GM18505 (cell line): ENCODE measurements around the gene SEL1L.
"Not testable (repeated sequence)": the region's sequence is repeated elsewhere in the genome, so short reads cannot be mapped to it uniquely, and the experiment has no call there.

Experiments
- ATAC-seq: cut with Tn5 transposase; IDR thresholded peaks from one replicate; pipeline ENCODE4 v1.9.1; 2021; ENCODE audit not compliant: unreplicated experiment
- POLR2A ChIP-seq: IDR thresholded peaks from 4 replicates; pipeline ENCODE4 v1.6.1; 2011; ENCODE audit warnings: borderline replicate concordance; ENCODE audit not compliant: insufficient read depth, insufficient read length; ENCODE audit errors: extremely low read depth

The SEL1L gene

GRCh38 chr14:81516986-81517797, 16.5 kb downstream of the SEL1L start:
- no peak for ATAC-seq
- TF ChIP-seq POLR2A = no peak

- not testable (repeated sequence) for ATAC-seq
Observed at GRCh38 chr14:81515927-81516326, 17.7 kb downstream of the SEL1L start.

DNA sequence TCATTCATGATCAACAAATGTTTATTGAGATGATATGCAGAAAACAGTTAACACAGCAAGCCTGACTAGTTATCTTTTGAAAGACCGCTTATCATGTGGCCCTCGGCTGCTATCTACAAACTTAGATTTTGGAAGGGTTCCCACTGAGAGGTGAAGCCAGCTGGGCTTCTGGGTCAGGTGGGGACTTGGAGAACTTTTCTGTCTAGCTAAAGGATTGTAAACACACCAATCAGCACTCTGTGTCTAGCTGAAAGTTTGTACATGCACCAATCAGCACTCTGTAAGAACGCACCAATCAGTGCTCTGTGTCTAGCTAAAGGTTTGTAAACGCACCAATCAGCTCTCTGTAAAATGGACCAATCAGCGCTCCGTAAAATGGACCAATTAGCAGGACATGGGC, 20.8 kb downstream of the SEL1L start:
- ATAC-seq = not testable (repeated sequence)

DNA sequence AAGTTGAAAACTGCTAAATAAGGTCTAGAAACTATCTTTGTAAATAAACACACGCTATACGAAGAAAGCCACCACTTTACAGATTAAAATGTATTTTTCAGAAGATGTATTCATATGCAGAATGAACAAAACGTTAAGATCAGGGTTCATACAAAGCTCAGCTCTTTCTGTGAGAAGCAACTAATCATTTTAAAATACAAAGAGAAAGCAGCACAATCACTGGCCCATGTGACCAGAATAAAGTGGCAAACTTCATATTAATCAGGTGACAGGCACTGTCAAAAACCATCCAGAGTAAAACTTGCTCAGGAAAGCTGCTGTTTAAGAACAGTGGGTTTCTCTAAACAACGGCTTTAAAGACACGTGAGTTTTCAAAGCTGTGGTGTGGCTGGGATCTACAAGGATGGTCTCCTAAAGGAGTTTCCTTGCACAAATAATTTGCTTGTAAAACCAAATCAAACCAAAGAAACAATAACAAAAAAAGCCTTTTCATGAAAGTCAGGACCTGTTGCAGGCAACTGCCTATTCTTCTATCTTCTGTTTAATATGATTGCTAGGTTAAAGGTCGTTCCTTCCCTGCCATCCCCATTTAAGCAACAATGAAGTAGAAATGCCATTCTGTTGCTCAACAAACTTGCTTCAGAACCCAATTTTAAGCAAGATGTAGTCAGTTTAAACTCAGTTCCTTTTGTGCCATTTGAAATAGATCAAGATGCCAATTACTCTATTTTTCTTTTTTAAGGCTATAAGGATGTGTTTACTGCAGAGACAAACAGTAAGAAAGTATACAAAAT, 22.3 kb downstream of the SEL1L start:
- no peak for ATAC-seq

GRCh38 chr14:81509838-81510452, 23.7 kb downstream of the SEL1L start:
- no peak for ATAC-seq
- no peak for TF ChIP-seq POLR2A

More for the DNA sequence above, 22.3 kb downstream of the SEL1L start:
- no peak for TF ChIP-seq POLR2A

DNA sequence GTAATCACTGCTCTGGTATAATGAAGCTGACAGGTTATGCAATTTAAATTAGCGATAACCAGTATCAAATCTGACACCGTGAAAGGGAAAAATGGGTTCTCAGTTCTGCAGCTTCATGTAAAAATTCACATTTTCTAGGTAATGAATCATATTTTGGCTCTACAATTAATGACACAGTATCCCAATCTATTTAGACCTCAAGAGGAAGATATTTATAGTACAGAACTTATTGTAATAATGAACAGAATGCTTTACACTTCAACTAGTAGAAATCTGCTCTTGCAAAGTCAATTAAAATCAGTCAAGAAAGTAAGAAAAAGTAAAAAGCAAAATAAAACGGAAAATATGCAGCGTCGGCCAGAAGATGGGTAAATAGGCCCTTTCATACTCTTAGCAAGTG, 24.3 kb downstream of the SEL1L start:
- no peak for ATAC-seq
- TF ChIP-seq POLR2A = no peak

- TF ChIP-seq POLR2A = no peak
- no peak for ATAC-seq
Observed at GRCh38 chr14:81506487-81506886, 27.2 kb downstream of the SEL1L start.

GRCh38 chr14:81504864-81505263, 28.8 kb downstream of the SEL1L start:
- ATAC-seq = no peak
- TF ChIP-seq POLR2A = no peak

- no peak for TF ChIP-seq POLR2A
- no peak for ATAC-seq
Observed at GRCh38 chr14:81485781-81486180, 47.9 kb downstream of the SEL1L start.

DNA sequence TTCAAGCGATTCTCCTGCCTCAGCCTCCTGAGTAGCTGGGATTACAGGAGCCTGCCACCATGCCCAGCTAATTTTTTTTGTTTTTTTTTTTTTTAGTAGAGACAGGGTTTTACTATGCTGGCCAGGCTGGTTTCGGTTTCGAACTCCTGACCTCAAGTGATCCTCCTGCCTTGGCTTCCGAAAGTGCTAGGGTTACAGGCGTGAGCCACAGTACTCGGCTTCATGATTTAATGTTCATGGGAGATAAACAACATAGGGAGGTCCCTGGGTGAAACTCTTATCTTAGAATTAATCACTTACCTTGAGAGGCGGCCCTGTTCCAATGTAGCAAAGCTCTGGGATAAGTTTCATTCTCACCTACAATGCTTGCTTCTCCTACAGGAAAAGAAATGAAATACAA, 48.3 kb downstream of the SEL1L start:
- no peak for TF ChIP-seq POLR2A
- peak; percentile 80 for ATAC-seq

DNA sequence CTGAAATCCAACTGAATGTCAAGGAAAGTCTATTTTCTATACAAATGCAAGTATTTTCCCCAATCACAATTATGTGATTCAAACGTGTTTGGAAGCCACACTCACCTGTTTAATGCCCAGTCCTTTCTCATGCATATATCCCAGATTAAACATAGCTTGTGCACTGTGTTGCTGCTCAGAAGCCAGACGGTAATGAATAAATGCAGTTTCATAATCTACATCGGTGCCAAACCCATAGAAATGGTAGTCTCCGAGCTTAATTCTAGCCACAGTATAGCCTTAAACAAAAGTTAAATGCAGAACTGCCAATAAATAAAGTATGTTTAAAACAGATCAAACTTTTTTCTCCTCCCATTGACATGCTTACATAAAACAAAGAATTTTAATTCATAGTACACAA, 49.5 kb downstream of the SEL1L start:
- no peak for ATAC-seq
- TF ChIP-seq POLR2A = no peak

DNA sequence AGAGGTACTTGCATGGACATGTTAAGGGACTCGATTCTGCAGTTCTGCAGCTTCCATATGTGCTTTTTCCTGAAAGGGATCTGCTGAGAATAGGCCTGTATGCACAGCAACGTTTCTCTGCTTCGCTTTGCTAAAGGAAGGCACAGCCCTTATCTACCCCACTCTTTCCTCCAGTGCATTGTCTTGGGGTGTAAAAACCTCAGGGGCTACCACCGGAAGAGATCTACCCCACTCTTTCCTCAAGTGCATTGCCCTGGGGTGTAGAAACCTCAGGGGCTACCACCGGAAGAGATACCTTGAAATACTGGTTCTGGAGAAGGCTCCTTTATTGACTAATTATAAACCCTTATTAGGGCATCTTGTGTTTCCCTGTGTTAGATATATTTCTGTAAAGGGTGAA, 52.9 kb downstream of the SEL1L start:
- no peak for ATAC-seq
- no peak for TF ChIP-seq POLR2A

DNA sequence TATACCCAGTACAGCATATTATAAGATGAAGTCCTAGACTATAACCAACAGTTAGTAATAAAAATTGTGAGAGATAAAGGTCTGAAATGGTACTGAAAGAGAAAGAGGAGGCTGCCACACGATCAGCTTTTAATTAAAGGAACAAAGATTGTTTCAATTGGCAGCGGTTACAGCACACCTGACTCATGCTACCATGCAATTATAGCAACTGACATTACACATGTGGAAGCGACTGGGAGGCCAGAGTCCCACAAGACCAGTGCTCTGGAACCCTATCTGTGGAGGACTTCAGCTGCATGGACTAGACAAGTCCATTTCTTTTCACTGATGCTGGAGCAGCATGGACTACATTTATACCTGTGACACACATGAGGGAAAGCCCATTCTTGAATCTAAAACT, 55.2 kb downstream of the SEL1L start:
- no peak for ATAC-seq
- no peak for TF ChIP-seq POLR2A

GRCh38 chr14:81476816-81477215, 56.8 kb downstream of the SEL1L start:
- TF ChIP-seq POLR2A = no peak
- ATAC-seq = no peak
